K562 treated with DMSO at 1 percent for 48 hours (cell line): ENCODE results near the gene TMEFF1. TPM values are rescaled to one million over a fixed set of nuclear protein-coding genes. Genes with fewer than 3 reads are reported as not detected.

Experiments used
- total RNA-seq: library from RNA; unstranded; fragments of 300-600 nt; gene quantifications from 2 replicates; pipeline ENCODE4 v1.2.3, GENCODE V29; 2022; ENCODE audit warnings: low replicate concordance; ENCODE audit errors: extremely low read depth

TMEFF1 gene
- total RNA-seq: not detected in 2 replicates

GRCh38 chr9:100472788-100473275, at the start of gene TMEFF1:
Gene TMEFF1, plus strand, starts transcription at chr9:100473149. Its CDS starts 396 bp downstream, at chr9:100473545.

GRCh38 chr9:100426530-100427365, 46.2 kb upstream of the TMEFF1 start, which contains the start of gene MSANTD3:
Gene MSANTD3, plus strand, starts transcription at chr9:100427143. Its CDS starts 14,796 bp downstream, at chr9:100441939.

GRCh38 chr9:100577776-100578448, 105.0 kb downstream of the TMEFF1 start, which contains the start of gene CAVIN4:
Gene CAVIN4, plus strand, starts transcription at chr9:100578079. Its CDS starts 65 bp downstream, at chr9:100578144.

Other genes with a start within 250 kb of the TMEFF1 start
- not detected in 2 replicates for gene TEX10, start 120.2 kb upstream of the TMEFF1 start, total RNA-seq
- not detected in 2 replicates for gene MSANTD3, start 46.0 kb upstream of the TMEFF1 start, total RNA-seq
- gene CAVIN4, start 104.9 kb downstream of the TMEFF1 start, total RNA-seq: not detected in 2 replicates